Fibroblast of lung (primary cell): ENCODE data around the gene AQR. TPM values are rescaled to one million over a fixed set of nuclear protein-coding genes. Genes with fewer than 3 reads are reported as not detected.

Experiments
- DNase-seq, 2 donors: peaks; one replicate each; pipeline versions ENCODE4 v3.0.0 to v3.0.0-alpha.2; 2010; ENCODE audit warnings: low read depth in 2 of 2
- H2AFZ ChIP-seq: 2 replicates; pipeline ENCODE4 v1.5.1; 2012; ENCODE audit warnings: low read length, control low read depth, inconsistent platforms
- H3K27ac ChIP-seq: 2 replicates; pipeline ENCODE4 v1.5.1; 2011; ENCODE audit warnings: low read length, control low read depth; ENCODE audit not compliant: insufficient read depth
- H3K27me3 ChIP-seq: 2 replicates; pipeline ENCODE4 v1.5.1; 2011; ENCODE audit warnings: mild to moderate bottlenecking, low read length; ENCODE audit not compliant: control insufficient read depth, insufficient read depth
- H3K36me3 ChIP-seq: 2 replicates; pipeline ENCODE4 v1.5.1; 2011; ENCODE audit warnings: low read length; ENCODE audit not compliant: control insufficient read depth, insufficient read depth
- H3K4me1 ChIP-seq: 2 replicates; pipeline ENCODE4 v1.5.1; 2011; ENCODE audit warnings: low read length; ENCODE audit not compliant: control insufficient read depth, insufficient read depth; ENCODE audit errors: extremely low read depth
- H3K4me2 ChIP-seq: 2 replicates; pipeline ENCODE4 v1.5.1; 2011; ENCODE audit warnings: low read length, control low read depth; ENCODE audit not compliant: insufficient read depth; ENCODE audit errors: extremely low read depth
- H3K4me3 ChIP-seq, 4 experiments: fragments of 200-600 bp in 1 of 4; sonication (generic) in 1 of 4; replicated peaks in 1 of 4; 2 replicates each; pipeline ENCODE4 v1.5.1; 2011 to 2016; ENCODE audit warnings: low read length in 4 of 4, low read depth in 3 of 4, mild to moderate bottlenecking in 3 of 4, control low read depth in 2 of 4, inconsistent platforms in 1 of 4, mixed read lengths in 1 of 4; ENCODE audit not compliant: insufficient read depth in 1 of 4; ENCODE audit errors: control extremely low read depth in 1 of 4
- H3K79me2 ChIP-seq: 2 replicates; pipeline ENCODE4 v1.5.1; 2012; ENCODE audit warnings: mild to moderate bottlenecking, low read length, inconsistent platforms; ENCODE audit not compliant: control insufficient read depth, insufficient read depth
- H3K9ac ChIP-seq: 2 replicates; pipeline ENCODE4 v1.5.1; 2011; ENCODE audit warnings: mild to moderate bottlenecking, low read length, control low read depth; ENCODE audit not compliant: insufficient read depth
- H3K9me3 ChIP-seq: 2 replicates; pipeline ENCODE4 v1.5.1; 2012; ENCODE audit warnings: low read depth, low read length; ENCODE audit not compliant: control insufficient read depth, insufficient read depth
- H4K20me1 ChIP-seq: 2 replicates; pipeline ENCODE4 v1.5.1; 2011; ENCODE audit warnings: low read length; ENCODE audit not compliant: control insufficient read depth, insufficient read depth; ENCODE audit errors: extremely low read depth
- CTCF ChIP-seq, 2 donors: IDR thresholded peaks in 1 of 2; conservative IDR thresholded peaks in 1 of 2; 1 replicate in 1 of 2; 2 replicates in 1 of 2; pipeline ENCODE4 v1.5.1; 2011 to 2012; ENCODE audit warnings: low read length in 2 of 2, control low read depth in 1 of 2, inconsistent platforms in 1 of 2, low read depth in 1 of 2, mild to moderate bottlenecking in 1 of 2
- EZH2 ChIP-seq: IDR thresholded peaks from 2 replicates; pipeline ENCODE4 v1.5.1; 2012; ENCODE audit warnings: low read length, control low read depth, mild to moderate bottlenecking; ENCODE audit errors: missing control alignments
- polyA plus RNA-seq, 2 donors: library from polyadenylated mRNA; depleted of rRNA in 1 of 2; stranded (reverse) in 1 of 2; unstranded in 1 of 2; fragments of >200 nt; gene quantifications; 2 replicates each; pipeline ENCODE4 v1.2.1, GENCODE V29; 2011 to 2012; ENCODE audit warnings: missing spikeins in 1 of 2
- total RNA-seq: library from RNA; depleted of rRNA; stranded (reverse); fragments of >200 nt; gene quantifications from 2 replicates; pipeline ENCODE4 v1.2.1, GENCODE V29; 2014

Gene AQR
- total and polyA plus RNA-seq, 2 donors (not counting 1 experiment from before 2014, with no cell fraction given) = 19.7 to 33.0 TPM

GRCh38 chr15:34828145-34828911, 141.2 kb downstream of the AQR start:
- Histone ChIP-seq H3K27ac (no peak overlapping the region), H3K27me3 (no peaks in the 10 kb centered on the region), H3K9me3 (no peaks in the 10 kb centered on the region), H3K4me2 (no peak overlapping the region), H2AFZ (no peak overlapping the region), H3K4me1 (no peaks in the 10 kb centered on the region), H3K36me3 (no peaks in the 10 kb centered on the region), H3K4me3 (no peak overlapping the region), H4K20me1 (no peaks in the 10 kb centered on the region), H3K9ac (no peak overlapping the region), H3K79me2 (no peaks in the 10 kb centered on the region)
- DNase-seq = no peak
- no peak for TF ChIP-seq CTCF (conservative IDR thresholded peaks at IDR 0.05 in 1 of 2, IDR thresholded peaks at IDR 0.05 in 1 of 2; ENCODE audit: low read depth in 1 of 2, low read length in 2 of 2)
- TF ChIP-seq EZH2 = no peak

DNA sequence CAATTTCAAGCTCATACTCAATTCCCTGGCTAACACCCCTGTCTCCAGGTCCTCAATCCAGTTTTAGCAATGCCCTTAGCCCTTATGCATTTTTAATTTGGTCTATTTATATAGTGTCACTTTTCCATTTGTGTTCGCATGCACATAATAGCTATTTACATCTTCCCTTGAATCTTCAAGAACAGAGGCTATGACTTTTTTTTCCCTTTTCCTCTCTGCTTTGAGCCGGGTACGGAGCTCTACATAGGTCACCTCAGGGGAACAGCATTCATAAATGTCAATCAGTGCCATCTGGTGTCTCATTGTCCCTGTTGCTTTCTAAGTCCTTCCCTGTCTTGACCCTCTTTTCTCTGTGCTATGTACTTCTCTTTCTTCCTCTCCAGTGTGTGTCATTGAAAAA, 147.7 kb downstream of the AQR start:
- Histone ChIP-seq H4K20me1 (no peaks in the 10 kb centered on the region), H2AFZ (no peak overlapping the region), H3K27ac (no peak overlapping the region), H3K27me3 (no peaks in the 10 kb centered on the region), H3K4me1 (no peaks in the 10 kb centered on the region), H3K79me2 (no peaks in the 10 kb centered on the region), H3K4me3 (no peak overlapping the region), H3K4me2 (no peak overlapping the region), H3K9me3 (no peaks in the 10 kb centered on the region), H3K36me3 (no peaks in the 10 kb centered on the region), H3K9ac (no peak overlapping the region)
- TF ChIP-seq CTCF (conservative IDR thresholded peaks at IDR 0.05 in 1 of 2, IDR thresholded peaks at IDR 0.05 in 1 of 2; ENCODE audit: low read depth in 1 of 2, low read length in 2 of 2) = no peak
- no peak for TF ChIP-seq EZH2
- no peak for DNase-seq

DNA sequence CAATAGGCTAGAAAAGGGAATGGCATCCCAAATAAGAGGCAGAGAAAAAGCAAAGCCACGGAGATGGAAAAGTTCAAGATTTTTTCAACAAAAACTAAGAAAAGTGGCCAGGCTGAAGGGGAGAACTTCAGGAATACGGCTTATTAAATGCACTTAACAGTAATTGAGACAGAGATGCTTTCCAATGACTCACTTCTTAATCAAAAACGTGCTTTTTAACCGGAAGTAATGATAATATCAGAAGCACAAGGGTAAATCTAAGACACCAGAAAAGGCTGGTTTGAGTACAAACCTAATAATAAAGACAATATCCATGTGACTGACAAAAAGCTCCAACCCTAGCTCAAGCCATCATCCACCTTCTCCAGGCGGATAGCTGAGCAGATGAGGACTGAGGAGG, 149.4 kb downstream of the AQR start:
- H3K4me3 ChIP-seq = no peak overlapping the region
- no peak overlapping the region for H3K27ac ChIP-seq
- no peak overlapping the region for H2AFZ ChIP-seq

More for the DNA sequence above, 149.4 kb downstream of the AQR start:
- no peak overlapping the region for H3K9ac ChIP-seq
- no peaks in the 10 kb centered on the region for H3K9me3 ChIP-seq
- H3K27me3 ChIP-seq = no peaks in the 10 kb centered on the region
- no peaks in the 10 kb centered on the region for H3K79me2 ChIP-seq
- DNase-seq = no peak
- no peaks in the 10 kb centered on the region for H3K4me1 ChIP-seq
- H4K20me1 ChIP-seq = no peaks in the 10 kb centered on the region
- H3K4me2 ChIP-seq = no peak overlapping the region
- no peaks in the 10 kb centered on the region for H3K36me3 ChIP-seq
- TF ChIP-seq CTCF (conservative IDR thresholded peaks at IDR 0.05 in 1 of 2, IDR thresholded peaks at IDR 0.05 in 1 of 2; ENCODE audit: low read depth in 1 of 2, low read length in 2 of 2) (no peak), EZH2 (no peak)
